GM19043 (cell line): ENCODE results near the gene KDELR3.
A peak's percentile ranks its signal among the peaks of the same experiment; 100 is the strongest.

Experiments
- ATAC-seq: cut with Tn5 transposase; IDR thresholded peaks from one replicate; pipeline ENCODE4 v1.9.1; 2021; ENCODE audit warnings: low read depth; ENCODE audit not compliant: unreplicated experiment

KDELR3 gene

GRCh38 chr22:38506118-38506962 is 38.4 kb downstream of the KDELR3 start, which contains the start of gene DDX17:
TSS of gene DDX17 (minus strand) at chr22:38506311.
- ATAC-seq: peak; percentile 81

DNA sequence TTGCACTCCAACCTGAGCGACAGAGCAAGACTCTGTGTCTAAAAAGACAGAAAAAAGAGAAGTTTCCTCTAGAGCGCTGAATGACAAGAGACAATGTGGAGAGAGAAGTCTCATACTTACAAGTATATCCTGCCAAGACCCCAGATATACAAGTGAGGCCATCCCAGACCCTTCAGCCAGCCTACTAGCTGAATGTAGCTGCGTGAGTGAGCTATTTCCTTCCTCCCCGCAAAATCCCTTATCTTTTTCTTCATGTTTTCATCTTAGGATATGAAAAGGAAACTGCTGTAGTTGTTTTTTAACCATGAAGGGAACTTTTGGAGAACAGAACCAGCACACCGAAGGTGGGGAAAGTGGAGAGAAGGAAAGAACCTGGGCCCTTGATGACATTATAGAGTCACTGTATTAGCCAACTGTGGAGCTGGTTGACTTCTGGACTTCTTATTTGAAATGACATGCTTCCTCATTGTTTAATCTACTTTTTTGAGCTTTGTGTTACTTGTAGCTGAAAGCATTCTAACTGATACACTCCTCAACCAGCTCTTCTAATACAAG is 42.6 kb downstream of the KDELR3 start:
- no peak for ATAC-seq

GRCh38 chr22:38513063-38513462 is 45.2 kb downstream of the KDELR3 start:
- no peak for ATAC-seq

GRCh38 chr22:38518620-38519019 is 50.7 kb downstream of the KDELR3 start:
- ATAC-seq: no peak

GRCh38 chr22:38519453-38520250 is 51.8 kb downstream of the KDELR3 start:
- no peak for ATAC-seq

DNA sequence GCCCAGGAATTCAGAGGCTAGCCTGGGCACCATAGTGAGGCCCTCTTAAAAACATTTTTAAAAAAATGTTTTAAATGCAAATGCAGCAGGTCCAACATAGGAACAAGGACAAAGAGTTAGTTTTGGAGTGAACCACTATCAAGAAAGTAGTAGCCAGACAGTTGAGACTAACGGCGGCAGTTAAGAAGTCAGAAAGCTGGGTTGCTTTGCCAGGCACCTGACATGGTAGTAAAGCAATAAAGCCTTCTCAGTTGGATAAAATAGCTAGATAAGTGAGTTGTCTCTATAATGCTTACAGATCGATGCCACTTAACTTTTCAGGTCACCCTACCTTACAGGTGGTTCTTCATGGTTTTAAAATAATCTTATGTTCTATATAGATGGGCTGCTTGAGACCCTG is 55.1 kb downstream of the KDELR3 start:
- ATAC-seq: no peak

DNA sequence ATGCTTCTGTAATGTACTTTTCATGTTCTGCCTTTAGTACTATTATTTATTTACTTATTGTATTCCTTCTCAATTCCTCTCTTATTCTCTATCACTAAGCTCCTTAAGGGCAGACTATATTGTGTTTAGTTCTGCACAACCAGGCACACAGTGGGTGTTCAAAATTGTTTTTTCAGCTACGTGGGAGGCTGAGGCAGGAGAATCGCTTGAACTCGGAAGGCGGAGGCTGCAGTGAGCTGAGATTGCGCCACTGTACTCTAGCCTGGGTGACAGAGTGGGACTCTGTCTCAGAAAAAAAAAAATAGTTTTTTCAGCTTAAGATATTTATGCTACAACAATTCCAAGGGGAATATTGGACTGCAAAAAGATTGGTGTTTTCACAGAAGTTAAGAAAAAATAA is 55.6 kb downstream of the KDELR3 start:
- no peak for ATAC-seq

DNA sequence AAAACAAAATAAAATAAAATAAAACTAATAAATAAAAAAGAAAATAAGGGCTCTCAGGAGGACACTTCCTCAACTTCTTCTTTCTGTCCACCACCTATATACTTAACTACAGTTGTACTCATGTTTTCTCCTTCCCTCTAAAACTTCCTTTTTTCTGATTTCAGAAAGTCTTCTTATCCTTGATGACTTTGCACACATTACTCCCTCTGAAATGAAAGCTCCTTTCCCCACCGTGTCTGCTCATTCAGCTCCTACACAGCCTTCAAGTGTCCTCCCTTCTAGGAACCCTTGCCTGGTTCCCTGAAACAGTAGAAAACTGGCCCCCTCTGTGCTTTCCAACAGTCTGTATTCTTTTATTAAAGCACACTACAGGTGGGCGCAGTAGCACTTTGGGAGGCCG is 56.5 kb downstream of the KDELR3 start:
- ATAC-seq: no peak

GRCh38 chr22:38531251-38531938 is 63.5 kb downstream of the KDELR3 start:
- no peak for ATAC-seq
